ENCODE results near the gene KRT15.
"Not testable (repeated sequence)": the region's sequence is repeated elsewhere in the genome, so short reads cannot be mapped to it uniquely, and the experiment has no call there.

The KRT15 gene

GRCh38 chr17:41544935-41545334 is 26.2 kb upstream of the KRT15 start:
- H3K4me3 ChIP-seq (ENCODE audit: low read depth, low read length): no peak overlapping the region

GRCh38 chr17:41544491-41544892 is 25.8 kb upstream of the KRT15 start:
- no peak overlapping the region for H3K4me3 ChIP-seq (ENCODE audit: low read depth, low read length)

DNA sequence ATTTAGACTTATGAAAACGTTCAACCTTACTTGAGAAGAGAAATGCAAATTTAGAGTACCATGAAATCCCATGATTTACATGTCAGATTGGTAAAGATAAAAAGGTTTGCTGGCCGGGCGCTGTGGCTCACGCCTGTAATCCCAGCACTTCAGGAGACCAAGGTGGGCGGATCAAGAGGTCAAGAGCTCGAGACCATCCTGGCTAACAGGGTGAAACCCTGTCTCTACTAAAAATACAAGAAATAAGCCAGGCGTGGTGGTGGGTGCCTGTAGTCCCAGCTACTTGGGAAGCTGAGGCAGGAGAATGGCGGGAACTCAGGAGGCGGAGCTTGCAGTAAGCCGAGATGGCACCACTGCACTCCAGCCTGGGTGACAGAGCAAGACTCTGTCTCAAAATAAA is 24.1 kb upstream of the KRT15 start:
- H3K4me3 ChIP-seq (ENCODE audit: low read depth, low read length): not testable (repeated sequence)

DNA sequence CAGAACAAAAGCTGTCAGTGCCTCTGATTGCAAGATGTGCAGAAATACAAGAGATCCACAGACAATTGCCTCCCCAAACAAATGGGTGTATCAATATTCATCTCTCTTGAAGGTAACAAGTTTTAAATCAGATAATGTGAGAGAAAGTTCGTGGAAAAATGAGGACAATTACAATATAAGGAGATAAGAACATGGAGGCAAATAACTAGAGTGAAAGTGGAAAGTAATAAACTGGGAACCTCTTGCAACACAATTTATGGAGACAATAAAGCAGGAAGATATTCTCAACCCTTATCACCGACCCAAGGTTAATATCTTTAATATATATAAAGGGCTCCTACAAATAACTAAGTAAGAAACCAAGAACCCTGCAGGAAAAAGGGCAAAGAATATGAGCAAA is 23.7 kb upstream of the KRT15 start:
- no peak overlapping the region for H3K4me3 ChIP-seq (ENCODE audit: low read depth, low read length)

DNA sequence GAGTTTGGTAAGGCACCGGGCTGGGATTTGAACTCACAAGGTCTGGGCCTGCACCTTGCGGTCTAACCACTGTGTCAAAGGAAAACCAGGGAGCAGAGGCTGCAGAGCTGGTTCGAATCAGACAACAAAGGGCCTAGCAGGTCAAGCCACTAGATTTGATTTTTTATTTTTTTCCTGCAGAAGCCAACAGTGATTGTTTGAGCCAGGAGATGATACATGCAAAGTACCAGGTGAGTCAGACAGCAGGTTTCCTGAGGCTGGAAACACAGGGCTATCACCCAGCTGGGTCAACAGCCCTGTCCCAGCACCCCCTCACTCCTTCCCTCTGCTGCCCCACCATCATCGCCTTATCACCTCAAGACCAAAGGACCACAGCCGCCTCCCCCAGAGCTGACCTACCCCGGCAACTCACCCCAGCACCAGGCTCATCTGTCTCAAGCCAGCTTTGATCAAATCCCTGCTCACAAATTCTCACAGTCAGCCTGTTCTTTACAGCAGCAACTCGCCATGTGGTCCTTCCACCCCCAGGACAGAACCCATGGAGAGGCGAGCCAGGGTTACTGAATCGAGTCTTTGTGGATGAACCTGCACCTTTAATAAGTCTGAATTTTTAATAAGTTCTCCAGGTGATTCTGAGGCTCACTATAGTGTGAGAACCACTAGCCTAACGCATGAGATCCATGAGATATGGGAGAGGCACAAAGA is 22.4 kb upstream of the KRT15 start:
- no peak overlapping the region for H3K4me3 ChIP-seq (ENCODE audit: low read depth, low read length)

- no peak overlapping the region for H3K4me3 ChIP-seq (ENCODE audit: low read depth, low read length)
These were observed 21.4 kb upstream of the KRT15 start for GRCh38 chr17:41539979-41540701.

- no peak overlapping the region for H3K4me3 ChIP-seq (ENCODE audit: low read depth, low read length)
These were observed 20.4 kb upstream of the KRT15 start for GRCh38 chr17:41539071-41539492.

GRCh38 chr17:41538565-41538991 is 19.9 kb upstream of the KRT15 start:
- H3K4me3 ChIP-seq (ENCODE audit: low read depth, low read length): no peak overlapping the region

GRCh38 chr17:41537990-41538389 is 19.3 kb upstream of the KRT15 start:
- no peak overlapping the region for H3K4me3 ChIP-seq (ENCODE audit: low read depth, low read length)

DNA sequence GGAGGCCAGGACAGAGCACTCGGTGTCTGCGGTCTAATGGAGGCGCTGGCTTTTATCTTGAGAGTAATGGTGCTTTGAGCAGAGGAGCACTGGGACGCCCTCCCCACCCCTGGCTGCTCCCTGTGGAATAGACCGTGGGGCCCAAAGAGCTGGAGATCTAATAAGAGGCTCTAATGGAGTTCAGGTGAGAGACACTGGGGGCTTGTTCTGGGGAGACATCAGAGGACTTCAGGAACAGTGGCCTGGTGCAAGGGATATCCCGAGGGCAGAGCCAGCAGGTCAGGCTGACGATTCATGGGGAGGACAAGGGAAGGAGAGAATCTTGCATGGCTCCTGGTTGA is 18.9 kb upstream of the KRT15 start:
- H3K4me3 ChIP-seq (ENCODE audit: low read depth, low read length): no peak overlapping the region

DNA sequence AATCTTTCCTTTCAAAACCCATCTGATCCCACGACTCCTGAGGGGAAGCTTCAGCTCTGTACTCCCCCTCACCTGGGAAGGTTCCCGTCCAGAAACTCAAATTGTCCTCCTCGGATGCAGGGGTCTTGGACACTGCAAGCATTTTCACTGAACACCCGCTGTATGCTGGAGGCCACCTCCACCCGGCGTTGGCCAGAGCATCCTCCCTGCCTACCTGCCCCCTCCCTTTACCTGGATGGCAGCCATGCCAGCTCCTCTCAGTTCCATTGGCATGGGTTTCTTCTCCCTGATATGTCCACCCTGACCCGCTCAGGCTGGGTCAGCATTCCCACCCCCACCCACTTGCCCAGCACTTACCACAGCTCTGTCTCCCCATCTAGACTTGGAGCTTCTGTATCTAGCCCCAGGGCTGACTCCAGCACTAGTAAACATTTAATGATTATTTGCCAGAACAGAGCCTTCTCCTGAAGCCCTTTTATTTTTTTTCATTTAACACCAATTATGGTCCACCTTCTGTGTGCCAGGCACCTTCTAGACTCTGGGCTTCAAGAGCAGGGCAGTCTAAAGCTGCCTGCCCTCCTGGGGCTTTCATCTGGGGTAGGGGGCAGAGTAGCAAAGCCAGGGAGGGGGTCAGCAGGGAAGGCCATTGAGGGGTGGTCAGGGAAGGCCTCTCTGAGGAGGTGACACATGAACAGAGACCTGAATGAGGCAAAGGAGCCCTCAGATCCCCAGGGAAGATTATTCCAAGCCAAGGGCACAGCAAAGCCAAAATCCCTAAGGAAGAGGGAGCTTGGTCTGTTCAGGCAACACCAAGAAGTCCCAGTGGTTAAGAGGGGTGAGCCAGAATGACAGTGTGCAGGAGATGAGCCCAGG is 18.3 kb upstream of the KRT15 start:
- no peak overlapping the region for H3K4me3 ChIP-seq (ENCODE audit: low read depth, low read length)

DNA sequence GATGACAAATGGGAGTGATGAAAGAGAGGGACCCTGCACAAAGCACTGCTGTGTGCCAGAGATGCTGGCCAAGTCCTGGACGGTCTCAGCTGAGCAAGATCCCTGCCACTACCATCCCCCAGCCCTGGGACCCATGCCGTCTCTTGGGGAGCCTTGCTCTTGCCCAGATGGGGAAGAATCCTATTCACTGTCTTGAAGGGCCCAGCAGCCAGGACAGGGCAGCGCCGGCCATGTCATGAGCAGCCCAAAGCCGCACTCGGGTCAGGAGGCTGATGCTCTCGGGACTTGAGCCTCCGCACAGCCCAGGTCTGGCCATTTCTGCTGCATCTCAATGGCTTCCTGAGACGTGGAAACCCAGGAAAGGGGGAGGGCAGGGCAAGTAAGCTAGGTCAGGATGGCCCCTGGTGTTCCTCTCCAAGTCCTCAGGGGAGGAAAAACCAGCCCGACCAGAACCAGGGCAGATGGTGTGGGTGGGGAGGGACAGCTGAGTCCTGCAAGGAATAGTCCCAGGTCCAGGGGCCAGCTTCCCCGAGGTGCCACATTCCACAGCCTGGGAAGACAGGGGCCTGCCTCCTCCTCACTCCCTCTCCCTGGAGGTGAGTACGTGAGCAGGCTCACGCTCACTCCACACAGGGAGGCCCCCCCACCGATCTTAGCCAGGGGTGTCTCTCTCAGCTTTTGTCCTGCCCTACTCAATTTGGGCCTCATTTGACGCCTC is 17.2 kb upstream of the KRT15 start:
- H3K4me3 ChIP-seq (ENCODE audit: low read depth, low read length): no peak overlapping the region

- no peak overlapping the region for H3K4me3 ChIP-seq (ENCODE audit: low read depth, low read length)
These were observed 16.3 kb upstream of the KRT15 start for GRCh38 chr17:41534899-41535546.

DNA sequence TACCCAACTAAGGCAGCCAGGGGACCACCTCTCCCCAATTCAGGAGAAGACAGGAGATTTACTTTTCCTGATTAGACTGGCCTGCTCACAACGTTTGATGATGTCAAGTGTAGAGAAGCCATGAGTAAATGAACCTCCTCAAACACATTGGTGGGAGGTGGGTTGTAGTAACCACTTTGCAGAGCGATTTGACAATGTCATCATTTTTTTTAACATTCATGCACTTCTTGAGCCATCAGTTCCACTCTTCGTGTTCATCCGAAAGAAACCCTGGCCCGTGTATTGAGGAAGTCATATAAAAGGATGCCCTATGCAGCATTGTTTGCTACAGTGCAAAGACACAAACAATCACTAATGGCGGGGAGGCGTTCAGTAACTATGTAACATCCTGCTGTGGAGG is 14.9 kb upstream of the KRT15 start:
- no peak overlapping the region for H3K4me3 ChIP-seq (ENCODE audit: low read depth, low read length)

- H3K4me3 ChIP-seq (ENCODE audit: low read depth, low read length): no peak overlapping the region
These were observed 14.4 kb upstream of the KRT15 start for GRCh38 chr17:41532947-41533570.

DNA sequence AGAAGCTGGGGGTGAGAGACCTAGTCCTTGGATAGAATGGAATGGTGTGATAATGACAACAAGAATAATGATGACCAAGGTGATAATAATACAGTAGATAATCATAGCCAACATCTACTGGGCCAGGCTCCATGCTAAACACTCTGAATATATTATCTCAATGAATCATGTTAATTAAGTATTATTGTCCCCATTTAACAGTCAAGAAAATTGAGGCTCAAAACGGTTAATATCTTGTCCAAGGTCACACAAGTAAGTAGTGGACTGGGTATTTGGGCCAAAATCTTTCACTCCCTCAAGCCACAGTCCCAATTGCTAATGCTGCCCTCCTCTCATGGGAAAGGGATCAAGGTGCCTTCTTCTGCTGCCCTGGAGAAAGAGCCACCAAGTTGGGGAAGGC is 13.3 kb upstream of the KRT15 start:
- H3K4me3 ChIP-seq (ENCODE audit: low read depth, low read length): no peak overlapping the region

DNA sequence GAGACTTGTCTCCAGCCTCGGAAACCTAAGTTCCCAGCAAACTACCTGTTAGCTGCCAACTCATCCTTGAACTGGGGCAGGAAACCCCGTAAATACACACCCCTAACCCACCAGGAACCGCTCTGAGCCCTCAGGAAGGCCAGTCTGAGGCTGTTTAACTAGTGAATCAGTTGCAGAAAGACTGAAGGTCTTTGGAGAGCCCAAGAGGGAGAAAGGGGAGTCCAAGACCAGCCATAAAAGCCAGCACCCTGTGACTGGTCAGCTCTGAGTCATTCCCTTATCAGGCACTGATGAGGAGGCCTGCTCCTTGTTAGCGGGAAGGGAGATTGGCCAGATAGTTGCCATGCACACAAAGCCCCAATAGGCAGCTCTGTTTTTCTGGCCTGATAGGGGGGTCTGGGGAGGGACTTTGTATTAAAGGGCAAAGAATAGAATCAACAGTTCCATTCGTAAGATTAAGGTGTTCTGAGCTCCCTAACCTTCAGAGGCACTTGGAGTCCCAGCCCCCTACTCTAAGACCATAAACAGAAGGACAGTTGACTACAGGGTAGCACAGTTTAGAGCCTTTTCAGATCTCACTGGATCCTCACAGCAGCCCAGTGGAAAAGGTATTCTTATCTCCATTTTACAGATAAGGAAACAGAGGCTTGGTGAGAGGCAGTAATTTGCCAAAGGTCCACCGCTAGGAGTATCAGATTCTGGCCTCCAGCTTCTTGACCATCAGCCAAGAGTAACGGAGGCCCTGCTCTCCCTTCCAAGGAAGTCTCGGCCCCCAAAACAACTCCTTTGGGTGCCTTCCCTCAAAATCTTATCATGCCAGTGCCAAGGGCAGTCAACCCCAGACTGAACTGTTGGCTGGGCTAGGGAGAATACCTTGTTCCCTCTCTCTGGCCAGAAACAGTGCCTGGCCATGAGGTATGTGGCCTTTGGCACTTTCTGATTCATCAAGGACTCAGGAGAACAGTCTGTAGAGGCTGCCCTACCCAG is 11.7 kb upstream of the KRT15 start:
- H3K4me3 ChIP-seq (ENCODE audit: low read depth, low read length): no peak overlapping the region

- H3K4me3 ChIP-seq (ENCODE audit: low read depth, low read length): no peak overlapping the region
These were observed 10.8 kb upstream of the KRT15 start for GRCh38 chr17:41529491-41529915.

DNA sequence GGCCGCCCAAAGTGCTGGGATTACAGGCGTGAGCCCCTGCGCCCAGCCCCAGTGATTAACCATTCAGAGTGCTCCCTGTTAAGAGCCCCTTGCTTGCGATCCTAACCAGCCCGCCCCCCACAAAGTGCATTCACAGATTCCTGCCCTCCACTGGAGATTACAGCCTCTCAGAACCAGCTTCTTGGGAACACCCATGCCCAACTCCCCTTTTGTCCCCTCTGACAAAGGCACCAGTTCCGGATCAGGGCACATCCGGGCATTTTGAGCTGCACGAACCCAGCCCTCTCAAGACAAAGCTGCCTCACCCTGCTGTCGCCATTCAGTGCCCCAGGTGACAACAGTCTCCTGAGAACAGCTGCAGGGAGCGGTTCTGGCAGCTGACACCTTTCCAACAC is 10.3 kb upstream of the KRT15 start:
- no peak overlapping the region for H3K4me3 ChIP-seq (ENCODE audit: low read depth, low read length)
